Keratinocyte (primary cell): ENCODE measurements around the gene ATP9B.

Experiments used
- EZH2 ChIP-seq: IDR thresholded peaks from one replicate; pipeline ENCODE4 v1.6.1; 2012; ENCODE audit warnings: inconsistent platforms, mild to moderate bottlenecking, low read length, moderate library complexity
- TF ChIP-seq, protein P1 (sequence below), 3 experiments: IDR thresholded peaks in 1 of 3; conservative IDR thresholded peaks in 1 of 3; optimal IDR thresholded peaks in 1 of 3; 2 replicates in 2 of 3; 3 replicates in 1 of 3; pipeline versions ENCODE3 to v1.5.1; 2011; ENCODE audit warnings: low read length in 3 of 3, mild to moderate bottlenecking in 3 of 3, moderate library complexity in 2 of 3, control low read depth in 1 of 3, inconsistent platforms in 1 of 3; ENCODE audit not compliant: insufficient read depth in 2 of 3; ENCODE audit errors: extremely low read depth in 1 of 3

GRCh38 chr18:79299711-79300110 lies 230.5 kb downstream of the ATP9B start:
- TF ChIP-seq, protein P1, sequence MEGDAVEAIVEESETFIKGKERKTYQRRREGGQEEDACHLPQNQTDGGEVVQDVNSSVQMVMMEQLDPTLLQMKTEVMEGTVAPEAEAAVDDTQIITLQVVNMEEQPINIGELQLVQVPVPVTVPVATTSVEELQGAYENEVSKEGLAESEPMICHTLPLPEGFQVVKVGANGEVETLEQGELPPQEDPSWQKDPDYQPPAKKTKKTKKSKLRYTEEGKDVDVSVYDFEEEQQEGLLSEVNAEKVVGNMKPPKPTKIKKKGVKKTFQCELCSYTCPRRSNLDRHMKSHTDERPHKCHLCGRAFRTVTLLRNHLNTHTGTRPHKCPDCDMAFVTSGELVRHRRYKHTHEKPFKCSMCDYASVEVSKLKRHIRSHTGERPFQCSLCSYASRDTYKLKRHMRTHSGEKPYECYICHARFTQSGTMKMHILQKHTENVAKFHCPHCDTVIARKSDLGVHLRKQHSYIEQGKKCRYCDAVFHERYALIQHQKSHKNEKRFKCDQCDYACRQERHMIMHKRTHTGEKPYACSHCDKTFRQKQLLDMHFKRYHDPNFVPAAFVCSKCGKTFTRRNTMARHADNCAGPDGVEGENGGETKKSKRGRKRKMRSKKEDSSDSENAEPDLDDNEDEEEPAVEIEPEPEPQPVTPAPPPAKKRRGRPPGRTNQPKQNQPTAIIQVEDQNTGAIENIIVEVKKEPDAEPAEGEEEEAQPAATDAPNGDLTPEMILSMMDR (optimal IDR thresholded peaks at IDR 0.05 in 1 of 3, IDR thresholded peaks at IDR 0.05 in 1 of 3, conservative IDR thresholded peaks at IDR 0.05 in 1 of 3; ENCODE audit: extremely low read depth in 1 of 3, insufficient read depth in 2 of 3, low read length in 3 of 3) = no peak
- TF ChIP-seq EZH2 = no peak
